ENCODE data around the gene METAP2. TPM values are rescaled to one million over a fixed set of nuclear protein-coding genes. Genes with fewer than 3 reads are reported as not detected.
A peak's percentile ranks its signal among the peaks of the same experiment; 100 is the strongest.

Gene METAP2
- total RNA-seq, 1 experiment from 2014 or later = 112 TPM

DNA sequence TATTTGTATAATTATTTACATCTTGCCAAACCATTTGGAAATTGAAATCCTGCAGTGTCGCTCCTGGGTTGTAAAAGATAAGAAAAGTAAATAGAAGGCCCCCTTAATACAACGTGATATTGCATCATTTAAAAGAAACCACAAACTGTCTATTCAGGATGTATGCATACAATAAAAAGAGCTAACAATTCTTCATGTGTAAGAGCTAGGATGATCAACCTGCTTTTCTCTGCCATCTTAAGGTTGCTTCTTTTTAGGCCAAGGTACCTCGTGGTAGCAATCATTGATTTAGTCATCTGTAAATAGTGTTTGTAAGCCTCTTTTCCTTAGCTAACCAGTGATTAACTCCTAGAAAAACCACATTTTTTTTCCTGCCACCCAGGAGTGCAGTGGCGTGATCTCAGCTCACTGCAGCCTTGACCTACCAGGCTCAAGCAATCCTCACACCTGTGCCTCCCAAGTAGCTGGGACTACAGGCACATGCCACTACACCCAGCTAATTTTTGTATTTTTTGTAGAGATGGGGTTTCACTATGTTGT, 80.7 kb downstream of the METAP2 start:
- POLR2A ChIA-PET = no interaction called here

DNA sequence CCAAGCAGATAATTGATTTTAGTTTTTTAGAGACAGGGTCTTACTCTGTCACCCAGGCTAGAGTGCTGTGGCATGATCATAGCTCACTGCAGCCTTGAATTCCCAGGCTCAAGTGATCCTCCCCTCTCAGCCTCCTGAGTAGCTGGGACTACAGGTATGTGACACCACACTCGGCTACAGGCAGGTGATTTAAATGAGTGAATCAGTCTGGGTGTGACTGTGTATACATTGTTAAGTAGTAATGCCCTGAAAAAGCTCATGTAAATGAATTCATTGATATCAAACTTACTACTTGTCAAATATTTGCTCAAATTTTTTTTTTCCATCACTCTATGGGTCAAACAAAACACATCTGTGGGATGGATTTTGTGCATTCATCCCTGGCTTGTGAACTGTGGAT, 83.7 kb downstream of the METAP2 start:
- Mint-ChIP-seq H3K4me1 (peaks cover 31% of the 10 kb centered on the region), H3K27me3 (ENCODE audit: low read depth) (no peaks in the 10 kb centered on the region), H3K4me3 (no peak overlapping the region), H3K9me3 (no peaks in the 10 kb centered on the region), H3K27ac (peak overlapping the region; percentile 30; the same call in 1 of the 2 replicates), H3K36me3 (peaks cover 11% of the 10 kb centered on the region)
- ChIA-PET POLR2A (interaction anchor here (0.5 to 0.6 kb wide), 2 partner anchors 51 to 844 kb away, joined by 3 to 4 read pairs; no protein-coding TSS in a partner anchor), CTCF (interaction anchor here (1.8 kb wide), 1 partner anchor 17 kb away, joined by 6 read pairs; no protein-coding TSS in a partner anchor)
- ATAC-seq = no peak
- TF ChIP-seq, protein P1, sequence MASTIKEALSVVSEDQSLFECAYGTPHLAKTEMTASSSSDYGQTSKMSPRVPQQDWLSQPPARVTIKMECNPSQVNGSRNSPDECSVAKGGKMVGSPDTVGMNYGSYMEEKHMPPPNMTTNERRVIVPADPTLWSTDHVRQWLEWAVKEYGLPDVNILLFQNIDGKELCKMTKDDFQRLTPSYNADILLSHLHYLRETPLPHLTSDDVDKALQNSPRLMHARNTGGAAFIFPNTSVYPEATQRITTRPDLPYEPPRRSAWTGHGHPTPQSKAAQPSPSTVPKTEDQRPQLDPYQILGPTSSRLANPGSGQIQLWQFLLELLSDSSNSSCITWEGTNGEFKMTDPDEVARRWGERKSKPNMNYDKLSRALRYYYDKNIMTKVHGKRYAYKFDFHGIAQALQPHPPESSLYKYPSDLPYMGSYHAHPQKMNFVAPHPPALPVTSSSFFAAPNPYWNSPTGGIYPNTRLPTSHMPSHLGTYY (CRISPR knock-in tag; IDR thresholded peaks at IDR 0.05) = no peak
- TF ChIP-seq, protein P2, sequence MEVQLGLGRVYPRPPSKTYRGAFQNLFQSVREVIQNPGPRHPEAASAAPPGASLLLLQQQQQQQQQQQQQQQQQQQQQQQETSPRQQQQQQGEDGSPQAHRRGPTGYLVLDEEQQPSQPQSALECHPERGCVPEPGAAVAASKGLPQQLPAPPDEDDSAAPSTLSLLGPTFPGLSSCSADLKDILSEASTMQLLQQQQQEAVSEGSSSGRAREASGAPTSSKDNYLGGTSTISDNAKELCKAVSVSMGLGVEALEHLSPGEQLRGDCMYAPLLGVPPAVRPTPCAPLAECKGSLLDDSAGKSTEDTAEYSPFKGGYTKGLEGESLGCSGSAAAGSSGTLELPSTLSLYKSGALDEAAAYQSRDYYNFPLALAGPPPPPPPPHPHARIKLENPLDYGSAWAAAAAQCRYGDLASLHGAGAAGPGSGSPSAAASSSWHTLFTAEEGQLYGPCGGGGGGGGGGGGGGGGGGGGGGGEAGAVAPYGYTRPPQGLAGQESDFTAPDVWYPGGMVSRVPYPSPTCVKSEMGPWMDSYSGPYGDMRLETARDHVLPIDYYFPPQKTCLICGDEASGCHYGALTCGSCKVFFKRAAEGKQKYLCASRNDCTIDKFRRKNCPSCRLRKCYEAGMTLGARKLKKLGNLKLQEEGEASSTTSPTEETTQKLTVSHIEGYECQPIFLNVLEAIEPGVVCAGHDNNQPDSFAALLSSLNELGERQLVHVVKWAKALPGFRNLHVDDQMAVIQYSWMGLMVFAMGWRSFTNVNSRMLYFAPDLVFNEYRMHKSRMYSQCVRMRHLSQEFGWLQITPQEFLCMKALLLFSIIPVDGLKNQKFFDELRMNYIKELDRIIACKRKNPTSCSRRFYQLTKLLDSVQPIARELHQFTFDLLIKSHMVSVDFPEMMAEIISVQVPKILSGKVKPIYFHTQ (CRISPR knock-in tag; IDR thresholded peaks at IDR 0.05) = no peak
- TF ChIP-seq NR3C1 (CRISPR knock-in tag; conservative IDR thresholded peaks at IDR 0.05; ENCODE audit: low read depth) (no peak), FOXJ3 (CRISPR knock-in tag; IDR thresholded peaks at IDR 0.05; ENCODE audit: borderline replicate concordance) (no peak), TP53 (CRISPR knock-in tag; IDR thresholded peaks at IDR 0.05) (no peak)
- TF ChIP-seq, protein P3, sequence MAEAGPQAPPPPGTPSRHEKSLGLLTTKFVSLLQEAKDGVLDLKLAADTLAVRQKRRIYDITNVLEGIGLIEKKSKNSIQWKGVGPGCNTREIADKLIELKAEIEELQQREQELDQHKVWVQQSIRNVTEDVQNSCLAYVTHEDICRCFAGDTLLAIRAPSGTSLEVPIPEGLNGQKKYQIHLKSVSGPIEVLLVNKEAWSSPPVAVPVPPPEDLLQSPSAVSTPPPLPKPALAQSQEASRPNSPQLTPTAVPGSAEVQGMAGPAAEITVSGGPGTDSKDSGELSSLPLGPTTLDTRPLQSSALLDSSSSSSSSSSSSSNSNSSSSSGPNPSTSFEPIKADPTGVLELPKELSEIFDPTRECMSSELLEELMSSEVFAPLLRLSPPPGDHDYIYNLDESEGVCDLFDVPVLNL (CRISPR knock-in tag; IDR thresholded peaks at IDR 0.05; ENCODE audit: borderline replicate concordance, low read depth) = no peak
- TF ChIP-seq, protein P4, sequence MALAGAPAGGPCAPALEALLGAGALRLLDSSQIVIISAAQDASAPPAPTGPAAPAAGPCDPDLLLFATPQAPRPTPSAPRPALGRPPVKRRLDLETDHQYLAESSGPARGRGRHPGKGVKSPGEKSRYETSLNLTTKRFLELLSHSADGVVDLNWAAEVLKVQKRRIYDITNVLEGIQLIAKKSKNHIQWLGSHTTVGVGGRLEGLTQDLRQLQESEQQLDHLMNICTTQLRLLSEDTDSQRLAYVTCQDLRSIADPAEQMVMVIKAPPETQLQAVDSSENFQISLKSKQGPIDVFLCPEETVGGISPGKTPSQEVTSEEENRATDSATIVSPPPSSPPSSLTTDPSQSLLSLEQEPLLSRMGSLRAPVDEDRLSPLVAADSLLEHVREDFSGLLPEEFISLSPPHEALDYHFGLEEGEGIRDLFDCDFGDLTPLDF (CRISPR knock-in tag; IDR thresholded peaks at IDR 0.05) = no peak
- DNase-seq (ENCODE audit: low spot score) = no peak

More for the DNA sequence above, 80.7 kb downstream of the METAP2 start:
- ATAC-seq = no peak
- Mint-ChIP-seq H3K9me3 (no peaks in the 10 kb centered on the region), H3K4me3 (no peak overlapping the region), H3K27ac (peak overlapping the region; percentile 3; the same call in 1 of the 2 replicates), H3K4me1 (peaks cover 40% of the 10 kb centered on the region), H3K36me3 (peaks cover 3% of the 10 kb centered on the region), H3K27me3 (ENCODE audit: low read depth) (no peaks in the 10 kb centered on the region)
- CTCF ChIA-PET = interaction anchor here (1.7 kb wide), 1 partner anchor 20 kb away, joined by 16 read pairs; no protein-coding TSS in a partner anchor
- no peak for DNase-seq (ENCODE audit: low spot score)
- no peak for TF ChIP-seq RELA (CRISPR knock-in tag; IDR thresholded peaks at IDR 0.05; ENCODE audit: borderline replicate concordance)
- TF ChIP-seq KAT7 (CRISPR knock-in tag; IDR thresholded peaks at IDR 0.05; ENCODE audit: borderline replicate concordance) = no peak
- TF ChIP-seq ZNF671 (CRISPR knock-in tag; IDR thresholded peaks at IDR 0.05) = no peak
- TF ChIP-seq, protein P5, sequence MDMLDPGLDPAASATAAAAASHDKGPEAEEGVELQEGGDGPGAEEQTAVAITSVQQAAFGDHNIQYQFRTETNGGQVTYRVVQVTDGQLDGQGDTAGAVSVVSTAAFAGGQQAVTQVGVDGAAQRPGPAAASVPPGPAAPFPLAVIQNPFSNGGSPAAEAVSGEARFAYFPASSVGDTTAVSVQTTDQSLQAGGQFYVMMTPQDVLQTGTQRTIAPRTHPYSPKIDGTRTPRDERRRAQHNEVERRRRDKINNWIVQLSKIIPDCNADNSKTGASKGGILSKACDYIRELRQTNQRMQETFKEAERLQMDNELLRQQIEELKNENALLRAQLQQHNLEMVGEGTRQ (CRISPR knock-in tag; IDR thresholded peaks at IDR 0.05) = no peak
- TF ChIP-seq, protein P6, sequence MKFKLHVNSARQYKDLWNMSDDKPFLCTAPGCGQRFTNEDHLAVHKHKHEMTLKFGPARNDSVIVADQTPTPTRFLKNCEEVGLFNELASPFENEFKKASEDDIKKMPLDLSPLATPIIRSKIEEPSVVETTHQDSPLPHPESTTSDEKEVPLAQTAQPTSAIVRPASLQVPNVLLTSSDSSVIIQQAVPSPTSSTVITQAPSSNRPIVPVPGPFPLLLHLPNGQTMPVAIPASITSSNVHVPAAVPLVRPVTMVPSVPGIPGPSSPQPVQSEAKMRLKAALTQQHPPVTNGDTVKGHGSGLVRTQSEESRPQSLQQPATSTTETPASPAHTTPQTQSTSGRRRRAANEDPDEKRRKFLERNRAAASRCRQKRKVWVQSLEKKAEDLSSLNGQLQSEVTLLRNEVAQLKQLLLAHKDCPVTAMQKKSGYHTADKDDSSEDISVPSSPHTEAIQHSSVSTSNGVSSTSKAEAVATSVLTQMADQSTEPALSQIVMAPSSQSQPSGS (CRISPR knock-in tag; IDR thresholded peaks at IDR 0.05; ENCODE audit: borderline replicate concordance, low read depth) = no peak
- TF ChIP-seq, protein P7, sequence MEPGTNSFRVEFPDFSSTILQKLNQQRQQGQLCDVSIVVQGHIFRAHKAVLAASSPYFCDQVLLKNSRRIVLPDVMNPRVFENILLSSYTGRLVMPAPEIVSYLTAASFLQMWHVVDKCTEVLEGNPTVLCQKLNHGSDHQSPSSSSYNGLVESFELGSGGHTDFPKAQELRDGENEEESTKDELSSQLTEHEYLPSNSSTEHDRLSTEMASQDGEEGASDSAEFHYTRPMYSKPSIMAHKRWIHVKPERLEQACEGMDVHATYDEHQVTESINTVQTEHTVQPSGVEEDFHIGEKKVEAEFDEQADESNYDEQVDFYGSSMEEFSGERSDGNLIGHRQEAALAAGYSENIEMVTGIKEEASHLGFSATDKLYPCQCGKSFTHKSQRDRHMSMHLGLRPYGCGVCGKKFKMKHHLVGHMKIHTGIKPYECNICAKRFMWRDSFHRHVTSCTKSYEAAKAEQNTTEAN (CRISPR knock-in tag; IDR thresholded peaks at IDR 0.05) = no peak
- no peak for TF ChIP-seq IRF2 (CRISPR knock-in tag; IDR thresholded peaks at IDR 0.05; ENCODE audit: borderline replicate concordance, low read depth)
- TF ChIP-seq, protein P1 (CRISPR knock-in tag; IDR thresholded peaks at IDR 0.05) = no peak
- no peak for TF ChIP-seq TP53 (CRISPR knock-in tag; IDR thresholded peaks at IDR 0.05)
- no peak for TF ChIP-seq ESRRA (CRISPR knock-in tag; IDR thresholded peaks at IDR 0.05; ENCODE audit: borderline replicate concordance)
- TF ChIP-seq FOXJ3 (CRISPR knock-in tag; IDR thresholded peaks at IDR 0.05; ENCODE audit: borderline replicate concordance) = no peak
- TF ChIP-seq, protein P8, sequence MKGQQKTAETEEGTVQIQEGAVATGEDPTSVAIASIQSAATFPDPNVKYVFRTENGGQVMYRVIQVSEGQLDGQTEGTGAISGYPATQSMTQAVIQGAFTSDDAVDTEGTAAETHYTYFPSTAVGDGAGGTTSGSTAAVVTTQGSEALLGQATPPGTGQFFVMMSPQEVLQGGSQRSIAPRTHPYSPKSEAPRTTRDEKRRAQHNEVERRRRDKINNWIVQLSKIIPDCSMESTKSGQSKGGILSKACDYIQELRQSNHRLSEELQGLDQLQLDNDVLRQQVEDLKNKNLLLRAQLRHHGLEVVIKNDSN (CRISPR knock-in tag; IDR thresholded peaks at IDR 0.05) = no peak
- no peak for TF ChIP-seq NFATC4 (CRISPR knock-in tag; IDR thresholded peaks at IDR 0.05)

All from WTC11 (cell line).